ENCODE results near the gene SART3. TPM values are rescaled to one million over a fixed set of nuclear protein-coding genes. Genes with fewer than 3 reads are reported as not detected.

SART3 gene
- polyA plus RNA-seq, 1 of the 3 experiments (the other 2 are of a cell fraction): 28.9 TPM

GRCh38 chr12:108605000-108605689 is 44.2 kb upstream of the SART3 start:
- Histone ChIP-seq H3K36me3 (replicated peaks in 1 of 2; ENCODE audit: control insufficient read depth in 1 of 2, insufficient read depth in 2 of 2, low read length in 1 of 2) (no peaks in the 10 kb centered on the region), H3K4me3 (ENCODE audit: low read depth in 2 of 2, low read length in 1 of 2) (no peak overlapping the region), H3K4me1 (ENCODE audit: control insufficient read depth in 1 of 2, insufficient read depth in 2 of 2, low read depth in 1 of 2, low read length in 1 of 2) (peaks cover 7 to 19% of the 10 kb centered on the region in 2 experiments; a peak in 3 of 4 replicates), H3K4me2 (no peak overlapping the region), H3K27me3 (ENCODE audit: insufficient read depth) (no peaks in the 10 kb centered on the region), H3K9me2 (no peaks in the 10 kb centered on the region), H3K9ac (no peak overlapping the region), H4K20me1 (ENCODE audit: insufficient read depth) (no peaks in the 10 kb centered on the region), H2AFZ (ENCODE audit: low read depth) (no peak overlapping the region), H3K79me2 (ENCODE audit: insufficient read depth) (no peaks in the 10 kb centered on the region), H3K27ac (ENCODE audit: low read depth in 2 of 2, low read length in 1 of 2) (no peak overlapping the region), H3K9me3 (no peaks in the 10 kb centered on the region), H3F3A (replicated peaks; ENCODE audit: insufficient read depth) (peaks cover 4% of the 10 kb centered on the region)
- ChIA-PET CTCF (interaction anchor here (1.3 to 7.2 kb wide), 2 partner anchors 13 to 34 kb away, joined by 4 to 63 read pairs; no protein-coding TSS in a partner anchor), POLR2A (interaction anchor here (1.1 kb wide), 1 partner anchor 12 kb away, joined by 3 read pairs; no protein-coding TSS in a partner anchor)
- WGBS (ENCODE audit: low lambda C conversion rate): 55% methylated on average over 3 of the region's 3 CpGs
- DNase-seq: no peak
- TF ChIP-seq GABPA (IDR thresholded peaks at IDR 0.05; ENCODE audit: low read depth) (no peak), ZBTB33 (IDR thresholded peaks at IDR 0.05; ENCODE audit: borderline replicate concordance, low read depth) (no peak), IRF3 (IDR thresholded peaks at IDR 0.05; ENCODE audit: low read depth, low read length) (no peak), SMC3 (IDR thresholded peaks at IDR 0.05; ENCODE audit: low read depth, low read length) (no peak), FOSL2 (IDR thresholded peaks at IDR 0.05; ENCODE audit: borderline replicate concordance, low read depth) (no peak), FOXJ3 (CRISPR knock-in tag; IDR thresholded peaks at IDR 0.05) (no peak), PBX3 (IDR thresholded peaks at IDR 0.05) (no peak), TCF12 (IDR thresholded peaks at IDR 0.05) (no peak), USF2 (IDR thresholded peaks at IDR 0.05; ENCODE audit: borderline replicate concordance, low read depth, low read length) (no peak)
